Skeletal muscle tissue (tissue), 4 donors: ENCODE data around the gene STK25. TPM values are rescaled to one million over a fixed set of nuclear protein-coding genes. Genes with fewer than 3 reads are reported as not detected.

Experiments used
- H3K27ac ChIP-seq: one replicate; pipeline ENCODE4 v1.7.0; 2013; ENCODE audit warnings: mild to moderate bottlenecking, low read depth, low read length, inconsistent platforms
- H3K27me3 ChIP-seq, 3 donors: one replicate each; pipeline ENCODE4 v1.7.0; 2013; ENCODE audit warnings: low read length in 3 of 3; ENCODE audit not compliant: control insufficient read depth in 3 of 3, insufficient read depth in 3 of 3
- H3K36me3 ChIP-seq, 3 donors: one replicate each; pipeline ENCODE4 v1.7.0; 2013; ENCODE audit warnings: low read length in 3 of 3; ENCODE audit not compliant: control insufficient read depth in 3 of 3, insufficient read depth in 3 of 3
- H3K4me1 ChIP-seq, 3 donors: one replicate each; pipeline ENCODE4 v1.7.0; 2013; ENCODE audit warnings: low read length in 3 of 3, mild to moderate bottlenecking in 3 of 3; ENCODE audit not compliant: control insufficient read depth in 3 of 3, insufficient read depth in 3 of 3
- H3K4me3 ChIP-seq, 3 donors: one replicate each; pipeline ENCODE4 v1.7.0; 2013; ENCODE audit warnings: low read length in 3 of 3
- H3K9ac ChIP-seq, 3 donors: one replicate each; pipeline ENCODE4 v1.7.0; 2013; ENCODE audit warnings: low read length in 3 of 3, mild to moderate bottlenecking in 3 of 3, moderate library complexity in 2 of 3, low read depth in 1 of 3
- H3K9me3 ChIP-seq, 3 donors: one replicate each; pipeline ENCODE4 v1.7.0; 2013; ENCODE audit warnings: low read length in 3 of 3; ENCODE audit not compliant: control insufficient read depth in 3 of 3
- total RNA-seq: library from RNA; depleted of rRNA; stranded (reverse); fragments of >200 nt; gene quantifications from one replicate; pipeline ENCODE4 v1.2.3, GENCODE V29; 2014
- donor health status: Osteomylitis.

Gene STK25
- total RNA-seq, 1 donor from 2014 or later = 178 TPM

DNA sequence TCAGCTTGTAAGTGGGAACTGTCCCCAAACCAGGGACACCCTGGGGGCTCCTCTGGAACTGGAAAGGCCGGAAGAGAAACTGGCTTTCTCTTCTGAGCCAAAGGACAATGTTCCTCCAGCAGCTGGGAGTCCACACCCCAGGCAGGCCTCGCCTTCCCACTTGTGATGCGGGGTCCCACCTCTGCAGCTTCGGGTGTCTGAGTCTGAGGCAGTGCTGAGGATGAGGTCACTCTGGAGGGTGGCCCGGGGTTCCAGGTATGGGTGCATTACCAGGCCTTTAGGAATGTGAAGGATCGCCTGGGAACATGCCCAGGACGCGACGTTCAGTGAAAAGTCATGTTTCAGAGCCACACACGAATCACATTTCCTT lies 32.0 kb upstream of the STK25 start:
- peaks cover 9 to 19% (median 18%) of the 10 kb centered on the region in 3 donors for H3K4me1 ChIP-seq
- peak overlapping the region; percentile 71 to 75 (median 72) for H3K4me3 ChIP-seq
- no peaks in the 10 kb centered on the region for H3K36me3 ChIP-seq
- H3K9ac ChIP-seq = peak overlapping the region; percentile 38 to 74 (median 43)
- H3K27ac ChIP-seq = no peak overlapping the region
- H3K27me3 ChIP-seq = peaks cover 3 to 19% (median 18%) of the 10 kb centered on the region in 3 donors
- no peaks in the 10 kb centered on the region for H3K9me3 ChIP-seq

DNA sequence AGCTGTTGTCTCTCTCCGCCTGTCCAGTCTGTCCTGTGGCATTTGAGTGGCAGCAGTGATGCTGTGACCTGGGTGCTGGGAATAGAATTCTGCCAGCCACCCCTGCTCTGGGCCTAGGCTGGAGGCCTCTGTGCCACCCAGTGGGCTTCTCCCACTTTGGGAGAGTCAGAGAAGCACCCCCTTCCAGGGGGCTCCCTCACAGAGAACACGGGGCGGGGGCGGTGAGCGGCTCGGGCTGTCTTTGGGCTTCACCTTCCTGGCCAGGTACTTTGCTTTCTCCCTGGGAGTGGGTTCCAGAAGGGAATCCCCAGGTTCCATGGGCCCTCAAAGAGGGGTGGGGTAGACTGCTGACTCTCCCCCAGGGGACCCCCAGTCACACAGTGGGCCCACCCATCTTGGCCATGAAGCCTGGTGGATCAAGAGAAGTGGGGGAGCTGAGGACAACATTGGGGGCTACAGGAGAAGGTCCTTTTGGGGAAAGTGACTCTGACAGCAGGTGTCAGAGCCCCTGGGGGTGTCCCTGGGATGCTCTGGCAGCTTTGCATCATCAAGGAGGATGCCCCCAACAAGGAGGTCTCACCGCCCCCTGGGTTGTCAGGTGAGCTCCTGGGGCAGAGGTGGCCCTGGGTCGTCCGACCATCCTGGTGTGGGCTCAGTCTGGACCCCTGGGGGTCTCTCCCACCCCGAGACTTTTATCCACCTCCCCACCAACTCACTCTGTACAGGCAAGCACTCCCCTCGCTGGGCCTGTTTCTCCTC lies 31.4 kb upstream of the STK25 start:
- Histone ChIP-seq H3K27me3 (peaks cover 3 to 14% (median 14%) of the 10 kb centered on the region in 3 donors), H3K27ac (no peak overlapping the region), H3K4me3 (no peak overlapping the region)

DNA sequence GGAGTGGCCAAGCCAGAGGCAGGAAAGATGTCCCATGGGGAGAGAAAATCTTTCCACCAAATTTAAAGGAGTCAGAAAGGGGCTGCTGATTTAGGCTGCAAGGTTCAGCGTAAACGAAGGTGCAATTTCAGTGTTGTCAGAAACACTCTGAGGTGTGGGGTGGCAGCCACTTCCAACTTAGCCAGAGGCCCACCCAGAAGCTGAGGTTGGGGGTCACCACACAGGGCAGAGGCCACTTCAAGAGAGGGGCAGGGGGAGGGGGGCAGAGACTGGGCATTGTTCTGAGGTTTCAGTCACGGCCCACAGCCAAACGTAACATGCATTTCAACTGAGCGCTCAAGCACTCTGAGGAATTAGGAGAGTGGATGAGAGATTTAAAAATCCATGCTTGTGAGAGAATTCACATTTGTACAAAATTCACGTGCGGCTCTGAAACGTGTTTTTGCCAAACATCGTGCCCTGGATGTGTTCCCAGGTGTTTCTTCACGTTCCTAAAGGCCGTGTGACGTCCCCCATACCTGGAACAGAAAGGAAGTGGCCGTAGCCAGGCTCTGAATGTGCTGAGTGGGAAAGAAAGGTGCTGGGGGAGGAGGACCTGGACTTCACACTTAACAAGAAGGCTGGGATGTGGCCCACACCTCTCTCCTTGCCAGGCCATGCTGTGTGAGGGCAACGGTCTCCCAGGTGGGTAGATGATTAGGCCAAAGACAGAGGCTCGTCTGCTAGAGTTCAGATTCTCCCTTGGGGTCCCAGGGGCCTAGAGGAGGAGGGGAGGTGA lies 30.6 kb upstream of the STK25 start:
- Histone ChIP-seq H3K36me3 (no peaks in the 10 kb centered on the region), H3K27ac (no peak overlapping the region), H3K27me3 (peaks cover 6 to 11% (median 10%) of the 10 kb centered on the region in 3 donors), H3K9ac (no peak overlapping the region), H3K4me3 (no peak overlapping the region), H3K4me1 (peaks cover 9 to 19% (median 18%) of the 10 kb centered on the region in 3 donors), H3K9me3 (no peaks in the 10 kb centered on the region)

More for the DNA sequence above, 31.4 kb upstream of the STK25 start:
- peaks cover 9 to 19% (median 18%) of the 10 kb centered on the region in 3 donors for H3K4me1 ChIP-seq
- no peaks in the 10 kb centered on the region for H3K36me3 ChIP-seq
- peak overlapping the region in 1 of 3 donors; percentile 38 for H3K9ac ChIP-seq
- H3K9me3 ChIP-seq = no peaks in the 10 kb centered on the region

DNA sequence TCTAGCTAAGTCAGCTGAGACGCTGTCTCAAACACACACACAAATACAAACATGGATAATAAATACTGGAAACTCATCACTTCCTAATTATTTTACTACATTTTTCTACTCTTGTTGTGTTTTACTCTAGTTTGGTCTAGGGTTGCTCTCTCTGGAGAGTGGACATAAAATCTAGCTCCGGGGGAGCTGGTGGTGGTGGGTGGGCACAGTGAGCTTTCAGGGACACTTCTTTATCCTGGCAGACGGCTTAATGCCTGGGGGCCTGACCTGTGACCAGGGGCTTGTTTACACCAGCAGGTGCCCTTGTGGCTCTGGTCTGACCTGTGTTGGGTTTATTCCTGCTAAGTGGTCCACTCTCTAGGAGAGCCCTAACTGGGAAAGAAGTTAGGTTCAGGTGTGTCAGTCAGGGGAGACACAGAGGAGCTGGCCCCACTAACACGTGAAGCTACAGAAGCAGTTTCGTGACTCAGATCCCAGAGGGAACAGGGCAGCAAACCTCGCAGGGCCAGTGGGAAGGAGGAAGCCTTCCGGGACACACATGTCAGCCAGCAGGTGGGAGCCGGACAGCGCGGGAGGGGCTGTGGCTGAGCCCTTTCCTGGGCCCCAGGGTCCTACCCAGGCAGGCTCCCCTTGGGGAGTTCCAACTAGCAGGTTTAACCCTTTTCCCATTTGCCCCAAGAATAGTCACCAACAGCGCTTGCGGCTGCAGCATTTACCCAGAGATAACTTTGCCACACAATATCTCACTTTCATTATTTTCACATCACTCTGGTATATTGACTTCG lies 27.7 kb upstream of the STK25 start:
- no peak overlapping the region for H3K9ac ChIP-seq
- peaks cover 0 to 6% (median 0%) of the 10 kb centered on the region in 3 donors for H3K27me3 ChIP-seq
- peaks cover 4 to 8% (median 8%) of the 10 kb centered on the region in 3 donors for H3K4me1 ChIP-seq
- H3K9me3 ChIP-seq = no peaks in the 10 kb centered on the region
- H3K36me3 ChIP-seq = no peaks in the 10 kb centered on the region
- H3K27ac ChIP-seq = no peak overlapping the region
- no peak overlapping the region for H3K4me3 ChIP-seq

DNA sequence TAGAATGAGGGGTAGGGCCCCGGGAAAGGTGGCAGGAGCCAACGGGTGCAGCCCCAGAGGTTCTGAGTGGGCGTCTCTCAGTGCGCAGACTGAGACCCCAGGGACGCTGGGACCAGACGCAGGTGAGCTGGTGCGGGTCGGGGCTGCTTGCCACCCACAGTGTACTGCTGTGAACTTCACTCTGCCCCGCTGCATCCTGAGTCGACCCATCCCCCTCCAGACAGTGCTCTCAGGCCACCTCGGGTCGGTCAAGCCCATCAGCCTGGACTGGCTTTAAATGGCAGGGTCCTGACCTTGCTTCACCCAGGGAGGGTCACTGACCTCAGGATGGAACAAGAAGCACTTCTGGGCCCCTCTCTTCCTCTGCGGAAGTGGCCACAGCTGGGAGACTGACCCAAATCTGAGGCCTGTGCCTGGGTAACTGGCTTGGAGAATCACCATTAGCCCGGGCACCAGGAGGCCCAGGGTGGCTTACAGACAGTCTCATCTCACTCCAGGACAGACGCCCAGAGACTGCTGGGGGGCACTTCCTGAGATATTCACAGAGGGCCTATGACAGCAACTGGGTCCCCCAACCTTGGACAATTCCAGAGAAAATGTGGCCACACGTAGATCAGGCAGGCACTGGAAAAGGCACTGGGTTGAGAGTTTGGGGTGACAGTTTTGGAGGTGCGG lies 26.5 kb upstream of the STK25 start:
- H3K4me1 ChIP-seq = no peaks in the 10 kb centered on the region
- H3K9ac ChIP-seq = no peak overlapping the region
- H3K4me3 ChIP-seq = no peak overlapping the region
- H3K27me3 ChIP-seq = peaks cover 0 to 6% (median 0%) of the 10 kb centered on the region in 3 donors
- no peak overlapping the region for H3K27ac ChIP-seq
- H3K9me3 ChIP-seq = no peaks in the 10 kb centered on the region
- no peaks in the 10 kb centered on the region for H3K36me3 ChIP-seq

DNA sequence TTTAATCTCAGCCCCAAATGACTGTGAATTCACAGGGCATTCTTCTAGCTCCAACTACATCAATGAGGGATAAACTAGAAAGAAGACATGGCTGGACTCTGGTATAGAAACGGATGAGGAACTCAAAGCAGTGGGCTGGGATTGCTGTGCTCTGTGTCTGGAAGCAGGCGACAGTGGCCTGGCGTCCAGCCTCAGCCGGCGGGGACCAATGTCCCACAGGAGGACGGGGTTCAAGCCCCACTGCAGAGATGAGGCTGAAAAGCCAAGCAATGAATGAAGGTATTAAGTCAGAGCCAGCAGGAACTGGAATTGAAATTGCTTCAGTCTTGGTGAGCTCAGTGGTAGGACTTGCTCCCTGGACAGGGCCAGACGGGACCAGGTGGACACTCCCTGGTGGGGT lies 25.9 kb upstream of the STK25 start:
- no peaks in the 10 kb centered on the region for H3K4me1 ChIP-seq
- no peaks in the 10 kb centered on the region for H3K36me3 ChIP-seq
- no peaks in the 10 kb centered on the region for H3K9me3 ChIP-seq
- no peak overlapping the region for H3K27ac ChIP-seq
- no peak overlapping the region for H3K9ac ChIP-seq
- peaks cover 0 to 6% (median 0%) of the 10 kb centered on the region in 3 donors for H3K27me3 ChIP-seq
- no peak overlapping the region for H3K4me3 ChIP-seq

DNA sequence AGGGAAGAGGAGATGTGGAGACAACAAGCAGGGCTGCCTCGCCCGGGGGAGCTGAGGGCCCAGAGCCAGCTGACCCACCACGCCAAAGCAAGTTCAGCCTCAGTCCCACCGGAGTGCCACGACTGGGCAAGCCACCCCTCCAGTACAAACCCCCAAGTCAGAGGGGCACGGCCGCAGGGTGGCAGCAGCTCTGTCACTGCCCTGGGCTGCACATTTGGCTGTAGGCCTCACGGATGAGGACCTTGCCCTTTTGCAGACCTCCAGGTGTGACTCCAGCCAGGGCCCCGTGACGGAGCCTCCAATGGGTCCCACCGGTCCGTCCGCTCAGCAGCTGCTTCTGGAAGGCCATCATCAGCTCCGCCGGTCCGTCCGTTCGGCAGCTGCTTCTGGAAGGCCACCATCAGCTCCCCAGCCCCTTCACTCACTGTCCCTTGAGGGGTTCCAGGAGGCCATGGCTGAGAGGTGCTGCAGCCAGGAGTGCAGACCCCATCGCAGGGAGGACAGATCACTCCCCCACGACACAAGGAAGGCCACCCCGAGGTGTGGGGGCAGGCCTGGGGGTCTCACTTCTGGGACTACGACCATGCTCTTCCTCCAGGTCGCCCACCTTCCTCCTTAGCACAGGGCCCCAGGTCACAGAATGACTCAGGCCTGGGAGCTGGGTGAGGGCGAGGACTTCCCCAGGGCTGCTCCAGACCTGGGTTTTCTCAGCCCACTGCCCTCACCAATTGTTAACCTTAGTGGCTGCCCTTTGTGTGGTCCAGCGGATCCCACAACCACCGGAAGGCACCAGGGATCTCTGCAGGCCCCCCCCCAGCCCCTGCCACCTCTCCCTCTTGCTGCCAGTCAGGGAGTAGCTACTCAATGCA lies 24.6 kb upstream of the STK25 start:
- Histone ChIP-seq H3K4me3 (no peak overlapping the region), H3K9ac (no peak overlapping the region), H3K27ac (no peak overlapping the region), H3K4me1 (no peaks in the 10 kb centered on the region), H3K27me3 (peaks cover 0 to 6% (median 0%) of the 10 kb centered on the region in 3 donors), H3K9me3 (no peaks in the 10 kb centered on the region), H3K36me3 (no peaks in the 10 kb centered on the region)

DNA sequence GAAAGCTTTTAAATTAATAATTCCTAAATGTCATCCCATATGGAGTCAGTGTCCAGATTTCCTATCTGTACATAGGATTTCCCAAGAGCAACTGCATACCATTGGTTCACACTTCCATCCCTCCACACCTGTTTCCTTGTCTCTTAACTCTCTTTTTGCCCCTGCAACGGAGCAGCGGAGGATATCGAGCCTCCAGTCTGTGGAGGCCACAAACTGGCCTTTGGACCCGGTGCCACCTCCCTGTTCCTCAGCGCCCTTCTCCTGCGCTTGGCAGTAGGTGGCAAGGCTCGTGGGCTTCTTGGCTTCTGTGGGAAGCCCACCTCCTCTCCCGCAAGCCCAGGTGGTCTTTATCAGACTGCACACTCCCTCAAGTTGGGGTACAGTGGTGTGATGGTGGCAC lies 23.8 kb upstream of the STK25 start:
- Histone ChIP-seq H3K27me3 (peaks cover 0 to 6% (median 0%) of the 10 kb centered on the region in 3 donors), H3K4me3 (no peak overlapping the region), H3K27ac (no peak overlapping the region), H3K9me3 (no peaks in the 10 kb centered on the region), H3K36me3 (no peaks in the 10 kb centered on the region), H3K4me1 (no peaks in the 10 kb centered on the region), H3K9ac (no peak overlapping the region)
